WTC11 (cell line): ENCODE data around the gene MOV10L1. TPM values are rescaled to one million over a fixed set of nuclear protein-coding genes. Genes with fewer than 3 reads are reported as not detected.
A peak's percentile ranks its signal among the peaks of the same experiment; 100 is the strongest.

Experiments
- ATAC-seq: fragments of 200-7000 bp; cut with Tn5 transposase; 2 replicates; pipeline ENCODE4 v1.10.0; 2021; ENCODE audit warnings: mild to moderate bottlenecking, moderate library complexity
- CTCF ChIA-PET: fragments of 300-600 bp; sonication (Branson Sonifier 250); formaldehyde crosslinking; loops from one replicate; lab custom pipeline; 2021; ENCODE audit warnings: antibody characterized with exemption; lab: Charles Lee
- POLR2A ChIA-PET: fragments of 350-600 bp; sonication (Branson Sonifier 250); formaldehyde crosslinking; loops from one replicate; lab custom pipeline; 2021; ENCODE audit warnings: antibody characterized with exemption; lab: Charles Lee
- DNase-seq: peaks from one replicate; pipeline ENCODE4 v3.0.0; 2021; ENCODE audit warnings: low spot score
- H3K27ac Mint-ChIP-seq: 2 replicates; pipeline ENCODE4 v1.8.0; 2021; ENCODE audit warnings: mixed read lengths
- H3K27me3 Mint-ChIP-seq: 2 replicates; pipeline ENCODE4 v1.8.0; 2021; ENCODE audit warnings: low read depth, mild to moderate bottlenecking, moderate library complexity, mixed read lengths
- H3K36me3 Mint-ChIP-seq: 2 replicates; pipeline ENCODE4 v1.8.0; 2021; ENCODE audit warnings: mixed read lengths
- H3K4me1 Mint-ChIP-seq: 2 replicates; pipeline ENCODE4 v1.8.0; 2022; ENCODE audit warnings: mixed read lengths
- H3K4me3 Mint-ChIP-seq: 2 replicates; pipeline ENCODE4 v1.8.0; 2021; ENCODE audit warnings: mild to moderate bottlenecking, moderate library complexity, mixed read lengths
- H3K9me3 Mint-ChIP-seq: 2 replicates; pipeline ENCODE4 v1.8.0; 2021; ENCODE audit warnings: mixed read lengths
- FOXJ3 ChIP-seq: sonication (generic); formaldehyde crosslinking; IDR thresholded peaks from 2 replicates; pipeline ENCODE4 v1.9.0; 2021; ENCODE audit warnings: missing genetic modification reagents, mild to moderate bottlenecking, borderline replicate concordance
- JAZF1 ChIP-seq: fragments of 250-450 bp; sonication (Bioruptor Pico); IDR thresholded peaks from 2 replicates; pipeline ENCODE4 v1.9.0; 2021; ENCODE audit warnings: moderate library complexity, mild to moderate bottlenecking, inconsistent platforms
- MYBL2 ChIP-seq: sonication (generic); formaldehyde crosslinking; IDR thresholded peaks from 2 replicates; pipeline ENCODE4 v1.8.1; 2023; ENCODE audit warnings: mild to moderate bottlenecking, moderate library complexity, missing genetic modification reagents
- NFE2L1 ChIP-seq: sonication (generic); formaldehyde crosslinking; IDR thresholded peaks from 2 replicates; pipeline ENCODE4 v1.8.1; 2023; ENCODE audit warnings: missing genetic modification reagents
- NFYB ChIP-seq: sonication (generic); formaldehyde crosslinking; conservative IDR thresholded peaks from 2 replicates; pipeline ENCODE4 v1.8.0; 2022; ENCODE audit warnings: low read depth, missing genetic modification reagents
- NR2C2 ChIP-seq: sonication (generic); formaldehyde crosslinking; IDR thresholded peaks from 2 replicates; pipeline ENCODE4 v1.8.0; 2022; ENCODE audit warnings: mild to moderate bottlenecking, missing genetic modification reagents
- PRRX2 ChIP-seq: fragments of 250-450 bp; sonication (Bioruptor Pico); IDR thresholded peaks from 2 replicates; pipeline ENCODE4 v1.8.0; 2021; ENCODE audit warnings: mild to moderate bottlenecking
- SP1 ChIP-seq: sonication (generic); formaldehyde crosslinking; conservative IDR thresholded peaks from 2 replicates; pipeline ENCODE4 v1.8.1; 2022; ENCODE audit warnings: missing genetic modification reagents
- TCF7 ChIP-seq: sonication (generic); formaldehyde crosslinking; IDR thresholded peaks from 2 replicates; pipeline ENCODE4 v1.8.0; 2022; ENCODE audit warnings: mild to moderate bottlenecking, low read depth, missing genetic modification reagents, moderate library complexity
- TEAD4 ChIP-seq: sonication (generic); formaldehyde crosslinking; IDR thresholded peaks from 2 replicates; pipeline ENCODE4 v1.8.0; 2022; ENCODE audit warnings: mild to moderate bottlenecking, missing genetic modification reagents
- ZNF281 ChIP-seq: sonication (generic); formaldehyde crosslinking; IDR thresholded peaks from 2 replicates; pipeline ENCODE4 v1.8.0; 2023; ENCODE audit warnings: mild to moderate bottlenecking, missing genetic modification reagents
- ZNF396 ChIP-seq: fragments of 250-450 bp; sonication (Bioruptor Pico); IDR thresholded peaks from 2 replicates; pipeline ENCODE4 v1.8.0; 2021; ENCODE audit warnings: mild to moderate bottlenecking, moderate library complexity, borderline replicate concordance
- ZNF423 ChIP-seq: fragments of 250-450 bp; sonication (Bioruptor Pico); IDR thresholded peaks from 2 replicates; pipeline ENCODE4 v2.1.2; 2022; ENCODE audit warnings: mild to moderate bottlenecking, moderate library complexity
- ZNF671 ChIP-seq: fragments of 250-450 bp; sonication (Bioruptor Pico); IDR thresholded peaks from 2 replicates; pipeline ENCODE4 v1.8.0; 2021; ENCODE audit warnings: mild to moderate bottlenecking
- total RNA-seq: library from RNA; stranded (reverse); gene quantifications from 3 replicates; pipeline ENCODE4 v1.2.3, GENCODE V29; 2021
- TF ChIP-seq, protein P1 (sequence below): fragments of 250-450 bp; sonication (Bioruptor Pico); IDR thresholded peaks from 2 replicates; pipeline ENCODE4 v2.1.2; 2022; ENCODE audit warnings: mild to moderate bottlenecking, moderate library complexity
- TF ChIP-seq, protein P2 (sequence below): sonication (generic); formaldehyde crosslinking; conservative IDR thresholded peaks from 2 replicates; pipeline ENCODE4 v1.8.1; 2023; ENCODE audit warnings: mild to moderate bottlenecking, low read depth, missing genetic modification reagents, moderate library complexity
- TF ChIP-seq, protein P3 (sequence below): sonication (generic); formaldehyde crosslinking; IDR thresholded peaks from 2 replicates; pipeline ENCODE4 v1.8.1; 2022; ENCODE audit warnings: mild to moderate bottlenecking, moderate library complexity, missing genetic modification reagents

MOV10L1 gene
- total RNA-seq, 1 experiment from 2014 or later: not detected

DNA sequence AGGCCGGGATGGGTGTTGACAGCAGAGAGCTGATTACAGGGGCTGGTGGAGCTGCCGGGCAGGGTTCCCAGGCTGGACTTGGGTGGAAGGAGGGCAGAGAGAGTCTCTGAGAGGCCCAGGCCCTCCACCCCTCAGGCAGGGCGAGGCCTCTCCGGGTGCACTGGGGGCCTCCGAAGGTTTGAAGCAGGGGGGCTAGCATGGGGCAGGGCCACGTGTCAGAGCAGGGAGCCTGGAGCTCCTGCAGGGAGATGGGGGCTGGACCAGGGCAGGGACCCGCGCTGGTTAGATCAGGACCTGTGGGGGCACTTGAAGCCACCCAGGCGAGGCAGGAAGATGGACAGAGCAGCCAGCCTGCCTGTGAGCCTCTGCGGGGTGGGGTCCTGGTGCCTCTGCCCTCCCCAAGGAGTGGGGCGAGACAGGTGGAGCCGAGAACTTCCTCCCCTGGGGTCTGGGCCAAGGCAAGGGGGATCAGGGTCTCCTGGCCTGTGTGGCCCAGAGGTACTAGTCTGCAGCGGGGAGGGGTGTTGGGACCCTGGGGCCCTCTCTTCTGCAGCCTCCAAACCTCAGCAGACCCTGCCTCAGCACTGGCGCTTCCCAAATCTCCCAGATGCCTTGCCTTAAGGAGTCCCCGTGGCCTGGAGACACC is 81.6 kb downstream of the MOV10L1 start:
- H3K9me3 Mint-ChIP-seq: no peaks in the 10 kb centered on the region
- H3K4me3 Mint-ChIP-seq: peak overlapping the region; percentile 80
- POLR2A ChIA-PET: no interaction called here
- peaks cover 3% of the 10 kb centered on the region; the same call in 1 of the 2 replicates for H3K4me1 Mint-ChIP-seq
- TF ChIP-seq NFYB: no peak
- TF ChIP-seq NR2C2 (CRISPR knock-in tag): no peak
- no peak for TF ChIP-seq MYBL2
- no peak for TF ChIP-seq TCF7 (CRISPR knock-in tag)
- no peak for TF ChIP-seq PRRX2 (CRISPR knock-in tag)
- TF ChIP-seq JAZF1: no peak
- TF ChIP-seq ZNF281 (CRISPR knock-in tag): no peak
- TF ChIP-seq SP1 (CRISPR knock-in tag): no peak
- no peak for TF ChIP-seq FOXJ3
- TF ChIP-seq ZNF671 (CRISPR knock-in tag): no peak
- TF ChIP-seq NFE2L1: no peak
- TF ChIP-seq, protein P1, sequence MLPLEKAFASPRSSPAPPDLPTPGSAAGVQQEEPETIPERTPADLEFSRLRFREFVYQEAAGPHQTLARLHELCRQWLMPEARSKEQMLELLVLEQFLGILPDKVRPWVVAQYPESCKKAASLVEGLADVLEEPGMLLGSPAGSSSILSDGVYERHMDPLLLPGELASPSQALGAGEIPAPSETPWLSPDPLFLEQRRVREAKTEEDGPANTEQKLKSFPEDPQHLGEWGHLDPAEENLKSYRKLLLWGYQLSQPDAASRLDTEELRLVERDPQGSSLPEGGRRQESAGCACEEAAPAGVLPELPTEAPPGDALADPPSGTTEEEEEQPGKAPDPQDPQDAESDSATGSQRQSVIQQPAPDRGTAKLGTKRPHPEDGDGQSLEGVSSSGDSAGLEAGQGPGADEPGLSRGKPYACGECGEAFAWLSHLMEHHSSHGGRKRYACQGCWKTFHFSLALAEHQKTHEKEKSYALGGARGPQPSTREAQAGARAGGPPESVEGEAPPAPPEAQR (CRISPR knock-in tag): no peak
- TF ChIP-seq, all 79 proteins: peak for 0
- CTCF ChIA-PET: interaction anchor here (0.8 to 1.5 kb wide), 5 partner anchors 19 to 66 kb away, joined by 3 to 8 read pairs (median 5); no protein-coding TSS in a partner anchor
- ATAC-seq (no peak), DNase-seq (no peak)
- Mint-ChIP-seq H3K27me3 (peaks cover 25% of the 10 kb centered on the region), H3K36me3 (no peaks in the 10 kb centered on the region), H3K27ac (no peak overlapping the region)

DNA sequence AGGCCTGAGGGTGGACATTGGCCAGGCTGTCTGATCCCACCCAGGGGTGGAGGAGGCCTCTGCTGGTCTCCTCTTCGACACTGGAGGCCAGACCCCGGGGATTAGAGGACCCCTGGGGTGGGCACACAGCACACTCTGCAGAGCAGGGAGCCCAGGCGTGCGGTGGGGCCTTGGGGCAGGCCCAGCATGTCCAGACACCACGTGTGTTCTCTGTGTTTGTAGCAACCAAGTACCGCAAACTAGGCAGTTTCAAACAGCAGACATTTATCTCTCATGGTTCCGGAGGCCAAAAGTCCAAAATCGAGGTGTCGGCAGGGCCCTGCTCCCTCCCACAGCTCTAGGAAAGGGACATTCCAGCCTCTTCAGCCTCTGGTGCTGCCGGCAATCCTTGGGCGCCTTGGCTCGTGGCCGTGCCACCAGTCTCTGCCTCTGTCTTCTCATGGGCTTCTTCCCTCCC is 82.2 kb downstream of the MOV10L1 start:
- H3K9me3 Mint-ChIP-seq: no peaks in the 10 kb centered on the region
- peaks cover 3% of the 10 kb centered on the region; the same call in 1 of the 2 replicates for H3K4me1 Mint-ChIP-seq
- H3K4me3 Mint-ChIP-seq: peak overlapping the region; percentile 80; the same call in 1 of the 2 replicates
- H3K36me3 Mint-ChIP-seq: no peaks in the 10 kb centered on the region
- peaks cover 25% of the 10 kb centered on the region for H3K27me3 Mint-ChIP-seq
- CTCF ChIA-PET: interaction anchor here (0.7 to 1.3 kb wide), 2 partner anchors 23 kb away, joined by 3 to 8 read pairs; no protein-coding TSS in a partner anchor
- no peak overlapping the region for H3K27ac Mint-ChIP-seq
- POLR2A ChIA-PET: no interaction called here
- no peak for DNase-seq
- no peak for ATAC-seq
- 0 out of 2 replicates have a peak, but pooled peaks have one; percentile 36 for TF ChIP-seq ZNF423 (CRISPR knock-in tag)
- TF ChIP-seq TEAD4 (CRISPR knock-in tag): no peak
- TF ChIP-seq, protein P2, sequence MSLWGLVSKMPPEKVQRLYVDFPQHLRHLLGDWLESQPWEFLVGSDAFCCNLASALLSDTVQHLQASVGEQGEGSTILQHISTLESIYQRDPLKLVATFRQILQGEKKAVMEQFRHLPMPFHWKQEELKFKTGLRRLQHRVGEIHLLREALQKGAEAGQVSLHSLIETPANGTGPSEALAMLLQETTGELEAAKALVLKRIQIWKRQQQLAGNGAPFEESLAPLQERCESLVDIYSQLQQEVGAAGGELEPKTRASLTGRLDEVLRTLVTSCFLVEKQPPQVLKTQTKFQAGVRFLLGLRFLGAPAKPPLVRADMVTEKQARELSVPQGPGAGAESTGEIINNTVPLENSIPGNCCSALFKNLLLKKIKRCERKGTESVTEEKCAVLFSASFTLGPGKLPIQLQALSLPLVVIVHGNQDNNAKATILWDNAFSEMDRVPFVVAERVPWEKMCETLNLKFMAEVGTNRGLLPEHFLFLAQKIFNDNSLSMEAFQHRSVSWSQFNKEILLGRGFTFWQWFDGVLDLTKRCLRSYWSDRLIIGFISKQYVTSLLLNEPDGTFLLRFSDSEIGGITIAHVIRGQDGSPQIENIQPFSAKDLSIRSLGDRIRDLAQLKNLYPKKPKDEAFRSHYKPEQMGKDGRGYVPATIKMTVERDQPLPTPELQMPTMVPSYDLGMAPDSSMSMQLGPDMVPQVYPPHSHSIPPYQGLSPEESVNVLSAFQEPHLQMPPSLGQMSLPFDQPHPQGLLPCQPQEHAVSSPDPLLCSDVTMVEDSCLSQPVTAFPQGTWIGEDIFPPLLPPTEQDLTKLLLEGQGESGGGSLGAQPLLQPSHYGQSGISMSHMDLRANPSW (CRISPR knock-in tag): no peak

DNA sequence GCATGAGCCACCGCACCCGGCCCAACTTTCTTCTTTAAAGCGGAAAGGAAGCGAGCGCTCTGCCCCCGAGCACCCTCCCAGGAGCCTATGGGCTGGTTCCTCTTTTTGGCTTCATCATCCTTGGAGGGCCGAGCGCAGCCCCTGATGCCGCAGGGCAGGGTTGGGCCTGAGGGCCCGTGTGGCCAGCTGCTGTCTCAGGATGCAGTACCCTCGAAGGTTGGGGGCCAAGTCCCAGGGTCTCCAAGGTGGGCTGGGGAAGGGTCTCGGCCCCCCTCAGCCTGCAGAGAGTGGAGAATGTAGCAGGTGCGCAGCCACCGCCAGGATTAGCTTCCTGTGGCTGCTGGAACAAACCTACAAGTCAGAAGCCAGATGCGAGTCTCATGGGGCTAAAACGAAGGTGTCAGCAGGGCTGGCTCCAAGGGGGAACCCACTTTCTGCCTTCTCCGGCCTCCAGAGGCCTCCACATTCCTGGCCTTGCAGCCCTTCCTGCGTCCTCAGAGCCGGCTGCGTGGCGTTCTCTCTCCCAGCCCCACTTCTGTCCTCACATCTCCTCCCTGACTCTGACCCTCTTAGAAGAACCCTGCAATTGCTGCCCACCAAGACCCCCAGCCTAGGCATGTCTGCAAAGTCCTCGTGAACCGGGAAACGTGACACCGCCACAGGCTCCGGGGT is 83.6 kb downstream of the MOV10L1 start:
- Mint-ChIP-seq H3K9me3 (no peaks in the 10 kb centered on the region), H3K27ac (no peak overlapping the region), H3K36me3 (no peaks in the 10 kb centered on the region), H3K27me3 (peaks cover 15% of the 10 kb centered on the region), H3K4me1 (peaks cover 3% of the 10 kb centered on the region; the same call in 1 of the 2 replicates), H3K4me3 (no peak overlapping the region)
- TF ChIP-seq ZNF396: no peak
- TF ChIP-seq, protein P1 (CRISPR knock-in tag): no peak
- TF ChIP-seq, protein P3, sequence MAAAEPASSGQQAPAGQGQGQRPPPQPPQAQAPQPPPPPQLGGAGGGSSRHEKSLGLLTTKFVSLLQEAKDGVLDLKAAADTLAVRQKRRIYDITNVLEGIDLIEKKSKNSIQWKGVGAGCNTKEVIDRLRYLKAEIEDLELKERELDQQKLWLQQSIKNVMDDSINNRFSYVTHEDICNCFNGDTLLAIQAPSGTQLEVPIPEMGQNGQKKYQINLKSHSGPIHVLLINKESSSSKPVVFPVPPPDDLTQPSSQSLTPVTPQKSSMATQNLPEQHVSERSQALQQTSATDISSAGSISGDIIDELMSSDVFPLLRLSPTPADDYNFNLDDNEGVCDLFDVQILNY: no peak
- no peak for DNase-seq
- CTCF ChIA-PET: no interaction called here
- ATAC-seq: no peak
- POLR2A ChIA-PET: no interaction called here
